C4-2B (cell line): ENCODE data around the gene SYPL2.

Experiments used
- CTCF ChIP-seq: fragments of 450-650 bp; conservative IDR thresholded peaks from 2 replicates; pipeline ENCODE4 v1.5.1; 2017; ENCODE audit warnings: mild to moderate bottlenecking
- ZFX ChIP-seq: fragments of 450-650 bp; IDR thresholded peaks from 2 replicates; pipeline ENCODE4 v1.6.1; 2017

- TF ChIP-seq CTCF = no peak
- no peak for TF ChIP-seq ZFX
Measured at GRCh38 chr1:109502364-109502851, 36.1 kb downstream of the SYPL2 start.
